Glutamatergic neuron (in vitro differentiated cells): Measurements from ENCODE around the gene RBP5. TPM values are rescaled to one million over a fixed set of nuclear protein-coding genes. Genes with fewer than 3 reads are reported as not detected.

ENCODE experiments used
- DNase-seq: peaks from one replicate; pipeline ENCODE4 v3.0.0; 2022
- H3K27ac Mint-ChIP-seq: one replicate; pipeline ENCODE4 v1.8.0; 2020; ENCODE audit warnings: mild to moderate bottlenecking, mixed read lengths, inconsistent platforms; ENCODE audit not compliant: unreplicated experiment
- H3K27me3 Mint-ChIP-seq: one replicate; pipeline ENCODE4 v1.8.0; 2020; ENCODE audit warnings: mild to moderate bottlenecking, moderate library complexity, mixed read lengths, inconsistent platforms; ENCODE audit not compliant: unreplicated experiment
- H3K36me3 Mint-ChIP-seq: one replicate; pipeline ENCODE4 v1.8.0; 2020; ENCODE audit warnings: mild to moderate bottlenecking, mixed read lengths, inconsistent platforms; ENCODE audit not compliant: unreplicated experiment
- H3K4me1 Mint-ChIP-seq: one replicate; pipeline ENCODE4 v1.8.0; 2020; ENCODE audit warnings: mild to moderate bottlenecking, low read depth, mixed read lengths, inconsistent platforms; ENCODE audit not compliant: unreplicated experiment
- H3K4me3 Mint-ChIP-seq: one replicate; pipeline ENCODE4 v1.8.0; 2020; ENCODE audit warnings: mild to moderate bottlenecking, mixed read lengths, inconsistent platforms; ENCODE audit not compliant: unreplicated experiment
- H3K9me3 Mint-ChIP-seq: one replicate; pipeline ENCODE4 v1.8.0; 2020; ENCODE audit warnings: mild to moderate bottlenecking, moderate library complexity, mixed read lengths, inconsistent platforms; ENCODE audit not compliant: unreplicated experiment
- total RNA-seq: library from RNA; stranded (reverse); fragmentation: NEBNext Ultra II Directional; extraction: Animal tissue kit (Norgen Biotek cat#: 25700); gene quantifications from one replicate; pipeline ENCODE4 v1.2.1, GENCODE V29; 2021; ENCODE audit not compliant: unreplicated experiment
- TF ChIP-seq, protein P1 (sequence below): fragments of 200-600 bp; sonication (generic); IDR thresholded peaks from one replicate; pipeline ENCODE4 v1.5.0; 2021; ENCODE audit not compliant: partially characterized antibody, unreplicated experiment

Gene RBP5
- total RNA-seq, 1 donor from 2014 or later: 1.2 TPM

DNA sequence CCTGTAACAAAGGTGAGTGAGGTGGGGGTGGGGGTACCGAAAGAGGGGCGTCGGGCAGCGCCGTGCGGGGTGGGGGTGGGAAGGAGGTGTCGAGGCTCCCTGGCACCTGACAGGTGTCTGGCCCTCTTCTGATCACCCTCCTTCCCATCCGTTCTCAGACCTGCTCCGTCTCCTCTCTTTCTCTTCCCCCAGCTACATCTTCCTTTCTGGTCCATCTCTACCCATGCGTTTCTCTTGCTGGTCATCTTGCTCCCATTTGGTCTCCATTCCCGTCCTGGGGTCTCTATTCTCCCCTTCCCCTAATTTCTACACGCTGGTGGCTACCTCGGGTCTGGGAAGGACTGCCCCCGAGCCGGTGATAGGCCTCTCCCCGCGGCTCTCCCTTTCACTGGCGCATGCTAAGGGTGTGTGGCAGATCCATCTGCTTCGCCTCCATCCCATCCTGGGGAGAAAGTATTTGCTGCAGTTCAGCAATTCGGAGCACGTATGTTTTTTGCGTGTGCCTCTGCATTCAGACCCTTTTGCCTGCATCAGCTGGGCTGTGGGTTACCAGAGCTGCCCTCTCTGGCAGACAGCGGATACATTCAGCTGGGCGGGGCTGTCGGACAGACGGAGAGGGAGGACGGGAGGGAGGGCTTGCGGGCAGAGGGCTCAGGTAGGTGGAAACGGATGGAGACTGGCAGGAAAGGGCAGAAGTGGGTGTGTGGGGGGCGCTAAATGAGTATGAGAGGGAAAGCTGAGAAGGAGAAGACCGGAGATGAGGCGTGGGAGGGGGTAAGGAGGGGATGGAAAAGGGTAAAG lies 2.2 kb upstream of the RBP5 start:
- DNase-seq: peak; percentile 74
- peaks cover 10% of the 10 kb centered on the region for H3K4me1 Mint-ChIP-seq
- peak overlapping the region; percentile 95 for H3K4me3 Mint-ChIP-seq
- H3K9me3 Mint-ChIP-seq: peaks cover 17% of the 10 kb centered on the region
- peaks cover 30% of the 10 kb centered on the region for H3K27me3 Mint-ChIP-seq
- peaks cover 20% of the 10 kb centered on the region for H3K36me3 Mint-ChIP-seq
- H3K27ac Mint-ChIP-seq: peak overlapping the region; percentile 93
- TF ChIP-seq, protein P1, sequence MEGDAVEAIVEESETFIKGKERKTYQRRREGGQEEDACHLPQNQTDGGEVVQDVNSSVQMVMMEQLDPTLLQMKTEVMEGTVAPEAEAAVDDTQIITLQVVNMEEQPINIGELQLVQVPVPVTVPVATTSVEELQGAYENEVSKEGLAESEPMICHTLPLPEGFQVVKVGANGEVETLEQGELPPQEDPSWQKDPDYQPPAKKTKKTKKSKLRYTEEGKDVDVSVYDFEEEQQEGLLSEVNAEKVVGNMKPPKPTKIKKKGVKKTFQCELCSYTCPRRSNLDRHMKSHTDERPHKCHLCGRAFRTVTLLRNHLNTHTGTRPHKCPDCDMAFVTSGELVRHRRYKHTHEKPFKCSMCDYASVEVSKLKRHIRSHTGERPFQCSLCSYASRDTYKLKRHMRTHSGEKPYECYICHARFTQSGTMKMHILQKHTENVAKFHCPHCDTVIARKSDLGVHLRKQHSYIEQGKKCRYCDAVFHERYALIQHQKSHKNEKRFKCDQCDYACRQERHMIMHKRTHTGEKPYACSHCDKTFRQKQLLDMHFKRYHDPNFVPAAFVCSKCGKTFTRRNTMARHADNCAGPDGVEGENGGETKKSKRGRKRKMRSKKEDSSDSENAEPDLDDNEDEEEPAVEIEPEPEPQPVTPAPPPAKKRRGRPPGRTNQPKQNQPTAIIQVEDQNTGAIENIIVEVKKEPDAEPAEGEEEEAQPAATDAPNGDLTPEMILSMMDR: no peak

DNA sequence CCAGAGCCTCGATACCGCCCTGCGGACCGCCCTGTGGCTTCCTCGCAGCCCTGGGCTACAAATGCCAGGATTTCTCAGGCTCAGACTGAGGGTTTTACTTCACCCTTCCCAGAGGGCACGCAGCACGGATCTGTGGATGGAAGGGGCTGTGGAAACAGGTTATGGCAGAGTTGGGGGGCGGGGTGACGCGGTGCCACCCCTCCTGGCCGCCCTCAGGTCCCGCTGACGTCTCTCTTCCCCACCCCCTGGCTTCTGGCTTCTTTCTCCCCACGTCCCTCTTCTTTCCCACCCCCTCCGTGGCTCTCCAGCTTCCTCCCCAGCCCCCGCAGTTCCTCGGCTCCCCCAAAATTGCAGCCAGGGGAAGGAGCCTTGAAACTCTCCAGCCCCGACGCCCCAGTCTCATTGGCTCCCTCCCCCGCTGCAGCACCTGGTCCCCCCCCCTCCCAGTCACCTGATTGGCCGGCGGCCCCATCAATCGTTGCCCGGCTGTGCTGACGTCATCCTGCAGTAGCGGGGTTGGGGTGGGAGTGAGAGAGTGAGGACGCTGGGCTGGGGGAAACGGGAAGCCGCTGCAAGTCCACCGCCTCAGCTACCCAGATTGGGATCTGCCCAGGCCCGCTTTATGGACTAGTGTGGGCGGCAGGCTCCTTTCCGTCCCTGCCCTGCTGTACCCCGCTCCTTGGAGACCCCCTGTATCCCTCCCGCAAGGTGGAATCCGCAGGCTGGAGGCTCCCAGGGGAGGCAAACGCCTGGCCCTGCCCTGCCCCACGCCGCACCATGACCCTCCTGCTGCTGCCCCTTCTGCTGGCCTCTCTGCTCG lies 1.4 kb upstream of the RBP5 start, which contains the start of gene CLSTN3:
Gene CLSTN3, plus strand, starts transcription at position 500 of the 820 bp plus-strand sequence. Its CDS starts 278 bp downstream, at position 778.
- DNase-seq: peak; percentile 90
- H3K27me3 Mint-ChIP-seq: peaks cover 25% of the 10 kb centered on the region
- peaks cover 13% of the 10 kb centered on the region for H3K36me3 Mint-ChIP-seq
- TF ChIP-seq, protein P1: no peak
- H3K4me1 Mint-ChIP-seq: peaks cover 10% of the 10 kb centered on the region
- H3K9me3 Mint-ChIP-seq: peaks cover 17% of the 10 kb centered on the region
- H3K4me3 Mint-ChIP-seq: peak within 1 kb of the TSS; percentile 95
- H3K27ac Mint-ChIP-seq: peak within 1 kb of the TSS; percentile 93

DNA sequence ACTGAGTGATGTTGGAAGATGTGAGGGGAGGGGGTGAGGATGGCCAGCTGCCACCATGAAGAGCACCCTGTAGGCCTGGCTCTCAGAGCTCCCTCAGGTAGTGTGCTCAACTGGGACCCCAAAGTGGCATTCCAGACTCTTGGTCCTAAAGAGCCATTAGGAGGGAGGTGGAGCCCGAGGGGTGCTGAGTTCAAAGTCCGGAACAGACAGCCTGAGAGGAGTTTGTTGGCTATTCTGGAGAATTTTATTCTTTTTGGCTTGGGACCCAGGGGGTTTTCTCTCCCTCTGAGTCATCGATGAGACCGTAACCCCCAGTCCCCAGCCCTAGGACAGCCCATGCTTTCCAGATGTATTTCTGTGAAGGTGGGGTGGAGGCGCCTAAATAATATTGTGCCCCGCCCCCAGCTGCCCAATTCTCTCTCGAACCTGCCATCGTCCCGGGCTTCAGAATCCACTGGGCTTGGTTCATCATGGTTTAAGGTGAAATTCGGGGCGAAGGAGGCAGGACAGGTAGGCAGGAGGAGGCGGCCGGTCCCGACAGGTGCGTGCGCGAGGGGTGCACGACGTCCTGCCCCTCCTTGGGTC lies 690 bp upstream of the RBP5 start:
- TF ChIP-seq, protein P1: no peak
- no peak overlapping the region for H3K27ac Mint-ChIP-seq
- peaks cover 6% of the 10 kb centered on the region for H3K36me3 Mint-ChIP-seq
- H3K4me3 Mint-ChIP-seq: peak overlapping the region; percentile 95
- H3K27me3 Mint-ChIP-seq: peaks cover 20% of the 10 kb centered on the region
- peaks cover 10% of the 10 kb centered on the region for H3K4me1 Mint-ChIP-seq
- peaks cover 13% of the 10 kb centered on the region for H3K9me3 Mint-ChIP-seq
- DNase-seq: no peak

DNA sequence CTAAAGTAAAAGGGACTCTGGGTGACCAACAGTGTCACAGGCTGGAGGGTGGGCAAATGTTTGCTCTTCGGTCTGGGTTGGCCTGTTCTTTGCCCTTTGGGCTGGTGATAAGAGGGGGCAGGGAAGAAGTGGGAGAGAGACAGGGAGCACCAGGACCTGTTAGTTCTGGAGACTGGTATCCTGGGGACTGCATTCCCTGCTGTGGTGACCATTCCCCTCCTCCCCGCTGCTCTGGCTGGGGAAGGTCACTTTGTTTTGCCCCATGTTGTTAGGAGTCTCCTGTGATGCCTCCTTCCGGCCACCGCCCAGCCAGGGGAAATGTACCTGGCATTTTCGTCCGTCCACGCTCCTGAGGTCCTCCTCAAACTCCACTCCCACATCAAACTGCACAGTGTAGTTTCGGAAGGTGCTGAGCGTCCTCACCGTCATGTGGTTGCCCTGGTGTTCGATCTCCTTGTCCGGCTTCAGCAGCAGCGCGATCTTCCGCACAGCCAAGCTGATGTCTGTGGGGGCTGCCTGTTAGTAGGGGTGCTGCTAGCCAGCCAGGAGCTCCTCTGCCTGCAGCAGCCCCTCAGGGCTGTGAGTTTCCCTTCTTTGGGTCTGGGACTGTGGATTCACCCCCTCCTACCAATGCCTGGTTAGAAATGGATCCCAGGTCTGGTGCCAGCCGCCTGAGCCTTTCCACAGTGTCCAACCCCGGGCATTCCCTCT lies 618 bp downstream of the RBP5 start:
- TF ChIP-seq, protein P1: no peak
- Mint-ChIP-seq H3K27ac (no peak overlapping the region), H3K27me3 (peaks cover 22% of the 10 kb centered on the region), H3K36me3 (no peaks in the 10 kb centered on the region), H3K9me3 (peaks cover 11% of the 10 kb centered on the region), H3K4me1 (peaks cover 10% of the 10 kb centered on the region), H3K4me3 (peak overlapping the region; percentile 75)
- no peak for DNase-seq
